Ascending aorta (tissue), 2 donors: Measurements from ENCODE around the gene MEIS2. TPM values are rescaled to one million over a fixed set of nuclear protein-coding genes. Genes with fewer than 3 reads are reported as not detected.

Experiments used
- DNase-seq, 2 donors: peaks; one replicate each; pipeline ENCODE4 v3.0.0-alpha.2; 2019; ENCODE audit warnings: low spot score in 2 of 2
- H3K27ac ChIP-seq, 2 donors: fragments of 200-600 bp; sonication (generic); one replicate each; pipeline ENCODE4 v1.5.1; 2016 to 2017; ENCODE audit warnings: mild to moderate bottlenecking in 1 of 2
- H3K27me3 ChIP-seq: fragments of 200-600 bp; sonication (generic); one replicate; pipeline ENCODE4 v1.5.1; 2017
- H3K36me3 ChIP-seq, 2 donors: fragments of 200-600 bp; sonication (generic); one replicate each; pipeline ENCODE4 v1.5.1; 2016
- H3K4me1 ChIP-seq, 2 donors: fragments of 200-600 bp; sonication (generic); one replicate each; pipeline ENCODE4 v1.5.1; 2016 to 2017; ENCODE audit warnings: mild to moderate bottlenecking in 1 of 2
- H3K4me3 ChIP-seq, 2 donors: fragments of 200-600 bp; sonication (generic); one replicate each; pipeline ENCODE4 v1.5.1; 2016 to 2017; ENCODE audit warnings: mild to moderate bottlenecking in 1 of 2
- H3K9me3 ChIP-seq, 2 donors: fragments of 200-600 bp; sonication (generic); one replicate each; pipeline ENCODE4 v1.5.1; 2016
- intact Hi-C: fragments of 100-400 bp; cut with DNase I; formaldehyde crosslinking; loops from one replicate; pipeline ENCODE4 v1.15.1; 2023
- total RNA-seq: library from RNA; depleted of rRNA; stranded (reverse); fragments of >200 nt; gene quantifications from one replicate; pipeline ENCODE4 v1.1.0, GENCODE V29; 2016
- TF ChIP-seq, protein P1 (sequence below), 3 experiments: fragments of 200-600 bp in 2 of 3; fragments of 450-650 bp in 1 of 3; sonication (generic) in 2 of 3; IDR thresholded peaks; one replicate each; pipeline ENCODE4 v1.5.1; 2016 to 2019; ENCODE audit warnings: antibody characterized with exemption in 3 of 3, mild to moderate bottlenecking in 1 of 3, moderate library complexity in 1 of 3

Gene MEIS2
- total RNA-seq, 1 donor from 2014 or later, result 11.5 TPM

DNA sequence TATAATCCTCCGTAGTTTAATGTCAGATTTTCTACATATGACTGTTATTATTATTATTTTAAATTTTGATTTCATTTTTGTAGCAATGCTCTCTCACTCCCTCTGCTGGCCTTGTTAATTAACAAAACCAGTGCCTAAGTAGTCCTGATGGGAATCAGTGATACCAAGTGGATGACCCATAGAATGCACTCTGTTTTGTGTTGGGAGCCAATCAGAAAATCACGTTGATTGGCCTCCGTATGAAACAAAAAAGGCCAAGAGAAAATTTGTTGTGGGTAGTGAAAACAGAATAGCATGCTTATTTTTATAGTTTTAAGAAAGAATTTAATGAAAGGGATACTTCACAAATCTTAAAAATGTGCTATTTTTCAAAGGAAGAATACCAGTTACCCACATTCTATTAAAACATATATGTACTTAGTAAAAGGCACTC is 34.4 kb upstream of the MEIS2 start:
- no peaks in the 10 kb centered on the region for H3K9me3 ChIP-seq
- TF ChIP-seq, protein P1, sequence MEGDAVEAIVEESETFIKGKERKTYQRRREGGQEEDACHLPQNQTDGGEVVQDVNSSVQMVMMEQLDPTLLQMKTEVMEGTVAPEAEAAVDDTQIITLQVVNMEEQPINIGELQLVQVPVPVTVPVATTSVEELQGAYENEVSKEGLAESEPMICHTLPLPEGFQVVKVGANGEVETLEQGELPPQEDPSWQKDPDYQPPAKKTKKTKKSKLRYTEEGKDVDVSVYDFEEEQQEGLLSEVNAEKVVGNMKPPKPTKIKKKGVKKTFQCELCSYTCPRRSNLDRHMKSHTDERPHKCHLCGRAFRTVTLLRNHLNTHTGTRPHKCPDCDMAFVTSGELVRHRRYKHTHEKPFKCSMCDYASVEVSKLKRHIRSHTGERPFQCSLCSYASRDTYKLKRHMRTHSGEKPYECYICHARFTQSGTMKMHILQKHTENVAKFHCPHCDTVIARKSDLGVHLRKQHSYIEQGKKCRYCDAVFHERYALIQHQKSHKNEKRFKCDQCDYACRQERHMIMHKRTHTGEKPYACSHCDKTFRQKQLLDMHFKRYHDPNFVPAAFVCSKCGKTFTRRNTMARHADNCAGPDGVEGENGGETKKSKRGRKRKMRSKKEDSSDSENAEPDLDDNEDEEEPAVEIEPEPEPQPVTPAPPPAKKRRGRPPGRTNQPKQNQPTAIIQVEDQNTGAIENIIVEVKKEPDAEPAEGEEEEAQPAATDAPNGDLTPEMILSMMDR (IDR thresholded peaks at IDR 0.05), result peak; percentile 30 to 77 (median 75)
- H3K36me3 ChIP-seq, result no peaks in the 10 kb centered on the region
- H3K4me3 ChIP-seq, result no peak overlapping the region
- intact Hi-C loops, result loop anchor here (1.0 to 5.0 kb wide), 2 partner anchors 251 to 632 kb away; no protein-coding TSS in a partner anchor
- H3K27me3 ChIP-seq, result no peaks in the 10 kb centered on the region
- H3K4me1 ChIP-seq, result no peaks in the 10 kb centered on the region
- DNase-seq, result no peak
- H3K27ac ChIP-seq, result no peak overlapping the region

- Histone ChIP-seq H3K27ac (no peak overlapping the region), H3K4me3 (no peak overlapping the region), H3K36me3 (no peaks in the 10 kb centered on the region), H3K4me1 (no peaks in the 10 kb centered on the region), H3K27me3 (no peaks in the 10 kb centered on the region), H3K9me3 (no peaks in the 10 kb centered on the region)
- TF ChIP-seq, protein P1 (IDR thresholded peaks at IDR 0.05), result no peak
- intact Hi-C loops, result loop anchor here (1.0 kb wide), 1 partner anchor 251 kb away; no protein-coding TSS in a partner anchor
- DNase-seq, result no peak
Observed at GRCh38 chr15:37134244-37134643, 33.9 kb upstream of the MEIS2 start.

- no peaks in the 10 kb centered on the region for H3K9me3 ChIP-seq
- no peak overlapping the region for H3K4me3 ChIP-seq
- DNase-seq, result no peak
- no peaks in the 10 kb centered on the region for H3K4me1 ChIP-seq
- H3K36me3 ChIP-seq, result no peaks in the 10 kb centered on the region
- TF ChIP-seq, protein P1 (IDR thresholded peaks at IDR 0.05), result peak in 2 of 3 experiments; percentile 6 to 53
- no peaks in the 10 kb centered on the region for H3K27me3 ChIP-seq
- H3K27ac ChIP-seq, result no peak overlapping the region
- intact Hi-C loops, result loop anchor here (1.0 kb wide), 1 partner anchor 250 kb away; no protein-coding TSS in a partner anchor
Observed at GRCh38 chr15:37133602-37134001, 33.3 kb upstream of the MEIS2 start.

DNA sequence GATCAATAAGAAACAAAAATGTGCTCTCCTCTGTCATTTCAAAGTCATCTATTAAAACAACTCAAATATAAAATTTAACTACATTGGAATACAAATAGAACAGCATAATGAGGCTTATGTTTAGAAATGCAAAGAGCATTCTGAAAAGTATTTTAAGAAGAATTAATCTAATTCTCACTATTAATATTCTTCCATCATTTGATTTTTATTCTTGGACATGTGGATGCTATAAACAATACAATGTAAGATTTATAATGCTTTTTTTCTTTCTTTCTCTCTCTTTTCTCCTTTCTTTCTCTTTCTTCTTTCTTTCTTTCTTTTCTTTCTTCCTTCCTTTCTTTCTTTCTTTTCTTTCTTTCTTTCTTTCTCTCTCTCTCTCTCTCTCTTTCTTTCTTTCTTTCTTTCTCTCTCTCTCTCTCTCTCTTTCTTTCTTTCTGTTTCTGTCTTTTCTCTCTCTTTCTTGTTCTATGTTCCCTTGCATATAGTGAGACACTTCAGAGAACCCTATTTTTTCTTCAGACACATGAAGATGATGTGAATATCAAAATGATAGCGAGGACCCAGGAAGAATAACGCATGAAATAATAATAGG is 32.6 kb upstream of the MEIS2 start:
- Histone ChIP-seq H3K4me1 (no peaks in the 10 kb centered on the region), H3K27ac (no peak overlapping the region), H3K27me3 (no peaks in the 10 kb centered on the region), H3K9me3 (no peaks in the 10 kb centered on the region), H3K36me3 (no peaks in the 10 kb centered on the region), H3K4me3 (no peak overlapping the region)
- intact Hi-C loops, result no loop called here
- TF ChIP-seq, protein P1 (IDR thresholded peaks at IDR 0.05), result no peak
- DNase-seq, result no peak

DNA sequence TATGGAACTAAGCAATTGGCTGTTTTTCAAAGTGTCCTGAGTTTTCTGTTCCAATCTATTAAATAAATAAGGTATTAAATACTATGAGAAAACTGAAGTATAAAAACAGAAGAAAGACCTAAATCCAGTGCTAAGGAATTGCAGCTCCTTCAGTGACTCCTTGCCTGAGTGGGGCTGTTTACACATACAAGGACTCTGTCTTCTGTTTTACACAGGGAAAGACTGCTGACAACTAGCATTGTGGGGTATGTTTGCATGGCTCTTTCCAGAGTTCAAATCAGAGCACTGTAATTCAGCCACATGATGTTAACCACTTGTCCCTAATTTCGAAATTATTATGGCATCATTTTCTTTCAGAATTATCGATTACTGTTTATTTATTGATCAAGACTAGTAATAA is 31.3 kb upstream of the MEIS2 start:
- intact Hi-C loops, result no loop called here
- Histone ChIP-seq H3K4me3 (no peak overlapping the region), H3K27me3 (no peaks in the 10 kb centered on the region), H3K36me3 (no peaks in the 10 kb centered on the region), H3K9me3 (no peaks in the 10 kb centered on the region), H3K4me1 (no peaks in the 10 kb centered on the region), H3K27ac (no peak overlapping the region)
- DNase-seq, result no peak
- TF ChIP-seq, protein P1 (IDR thresholded peaks at IDR 0.05), result no peak
